ENCODE results near the gene GRK5.

GRCh38 chr10:119352807-119353206, 145.4 kb downstream of the GRK5 start:
- TF ChIP-seq POLR2AphosphoS5 (IDR thresholded peaks at IDR 0.05; ENCODE audit: borderline replicate concordance, low read depth, low read length) (no peak), EZH2 (IDR thresholded peaks at IDR 0.05) (no peak)
